GM23338 (cell line): ENCODE results near the gene RNF150. TPM values are rescaled to one million over a fixed set of nuclear protein-coding genes. Genes with fewer than 3 reads are reported as not detected.

Experiments
- ATAC-seq: fragments of 200-7000 bp; cut with Tn5 transposase; 3 replicates; pipeline ENCODE4 v1.9.1; 2020
- DNase-seq: peaks from one replicate; pipeline ENCODE4 v3.0.0-alpha.2; 2015; ENCODE audit warnings: low spot score
- H2AFZ ChIP-seq: fragments of 200-600 bp; sonication (generic); 2 replicates; pipeline ENCODE4 v1.8.0; 2016; ENCODE audit warnings: antibody characterized with exemption, mild to moderate bottlenecking, moderate library complexity
- H3F3A ChIP-seq: fragments of 200-600 bp; sonication (generic); replicated peaks from 2 replicates; pipeline ENCODE4 v1.8.0; 2017; ENCODE audit warnings: antibody characterized with exemption, mixed run types, low read depth
- H3K27ac ChIP-seq: fragments of 200-600 bp; sonication (generic); 2 replicates; pipeline ENCODE4 v1.6.1; 2016; ENCODE audit warnings: low read depth
- H3K27me3 ChIP-seq: fragments of 200-600 bp; sonication (generic); 2 replicates; pipeline ENCODE4 v1.8.0; 2016; ENCODE audit warnings: mild to moderate bottlenecking, mixed run types, moderate library complexity; ENCODE audit not compliant: insufficient read depth
- H3K36me3 ChIP-seq: fragments of 200-600 bp; sonication (generic); 2 replicates; pipeline ENCODE4 v1.8.0; 2016; ENCODE audit warnings: mild to moderate bottlenecking; ENCODE audit not compliant: insufficient read depth
- H3K4me1 ChIP-seq: fragments of 200-600 bp; sonication (generic); 2 replicates; pipeline ENCODE4 v1.8.0; 2016; ENCODE audit warnings: mild to moderate bottlenecking, moderate library complexity; ENCODE audit not compliant: insufficient read depth
- H3K4me2 ChIP-seq: fragments of 200-600 bp; sonication (generic); 2 replicates; pipeline ENCODE4 v1.7.1; 2017; ENCODE audit warnings: mixed run types
- H3K4me3 ChIP-seq: fragments of 200-600 bp; sonication (generic); 2 replicates; pipeline ENCODE4 v1.6.1; 2016; ENCODE audit warnings: mixed run types
- H3K79me2 ChIP-seq: fragments of 200-600 bp; sonication (generic); replicated peaks from 2 replicates; pipeline ENCODE4 v1.8.0; 2017; ENCODE audit warnings: mild to moderate bottlenecking; ENCODE audit not compliant: insufficient read depth
- H3K9me2 ChIP-seq: fragments of 200-600 bp; sonication (generic); 2 replicates; pipeline ENCODE4 v1.8.0; 2017; ENCODE audit not compliant: insufficient read depth
- H4K20me1 ChIP-seq: fragments of 200-600 bp; sonication (generic); replicated peaks from 2 replicates; pipeline ENCODE4 v1.8.0; 2017; ENCODE audit warnings: mild to moderate bottlenecking; ENCODE audit not compliant: insufficient read depth
- H3K27ac Mint-ChIP-seq: 2 replicates; pipeline ENCODE4 v1.8.0; 2020; ENCODE audit warnings: inconsistent platforms, mild to moderate bottlenecking, moderate library complexity, mixed read lengths
- H3K27me3 Mint-ChIP-seq: 3 replicates; pipeline ENCODE4 v1.8.0; 2022; ENCODE audit warnings: low read depth, mild to moderate bottlenecking, moderate library complexity, mixed read lengths, inconsistent platforms; ENCODE audit not compliant: insufficient read depth, poor library complexity
- H3K36me3 Mint-ChIP-seq: 3 replicates; pipeline ENCODE4 v1.8.0; 2021; ENCODE audit warnings: low read depth, mild to moderate bottlenecking, inconsistent platforms, moderate library complexity, mixed read lengths
- H3K4me1 Mint-ChIP-seq: 3 replicates; pipeline ENCODE4 v1.8.0; 2020; ENCODE audit warnings: mild to moderate bottlenecking, inconsistent platforms, mixed read lengths
- H3K4me3 Mint-ChIP-seq: 3 replicates; pipeline ENCODE4 v1.8.0; 2021; ENCODE audit warnings: moderate library complexity, mild to moderate bottlenecking, inconsistent platforms, mixed read lengths
- H3K9me3 Mint-ChIP-seq: 3 replicates; pipeline ENCODE4 v1.8.0; 2020; ENCODE audit warnings: moderate library complexity, mild to moderate bottlenecking, inconsistent platforms, mixed read lengths
- JUNB ChIP-seq: IDR thresholded peaks from one replicate; pipeline ENCODE4 v1.6.1; 2016; ENCODE audit warnings: antibody characterized with exemption; ENCODE audit not compliant: unreplicated experiment
- NANOG ChIP-seq: IDR thresholded peaks from 2 replicates; pipeline ENCODE4 v1.6.1; 2016; ENCODE audit warnings: antibody characterized with exemption, borderline replicate concordance
- polyA plus RNA-seq: library from polyadenylated mRNA; unstranded; fragments of >200 nt; fragmentation: Nextera tagmentation; extraction: Ambion mirVana; gene quantifications from 2 replicates; pipeline ENCODE4 v1.2.1, GENCODE V29; 2016
- total RNA-seq: library from RNA; depleted of rRNA; stranded (reverse); fragments of >200 nt; shearing (Covaris generic); gene quantifications from 2 replicates; pipeline ENCODE4 v1.2.3, GENCODE V29; 2014
- TF ChIP-seq, protein P1 (sequence below): IDR thresholded peaks from one replicate; pipeline ENCODE4 v1.6.1; 2018; ENCODE audit warnings: antibody characterized with exemption; ENCODE audit not compliant: unreplicated experiment
- TF ChIP-seq, protein P2 (sequence below): fragments of 250-450 bp; sonication (Bioruptor Pico); IDR thresholded peaks from 2 replicates; pipeline ENCODE4 v1.5.0; 2020; ENCODE audit warnings: mild to moderate bottlenecking, moderate library complexity

The RNF150 gene
- total and polyA plus RNA-seq, 2 experiments from 2014 or later, result 1.3 to 6.1 TPM

DNA sequence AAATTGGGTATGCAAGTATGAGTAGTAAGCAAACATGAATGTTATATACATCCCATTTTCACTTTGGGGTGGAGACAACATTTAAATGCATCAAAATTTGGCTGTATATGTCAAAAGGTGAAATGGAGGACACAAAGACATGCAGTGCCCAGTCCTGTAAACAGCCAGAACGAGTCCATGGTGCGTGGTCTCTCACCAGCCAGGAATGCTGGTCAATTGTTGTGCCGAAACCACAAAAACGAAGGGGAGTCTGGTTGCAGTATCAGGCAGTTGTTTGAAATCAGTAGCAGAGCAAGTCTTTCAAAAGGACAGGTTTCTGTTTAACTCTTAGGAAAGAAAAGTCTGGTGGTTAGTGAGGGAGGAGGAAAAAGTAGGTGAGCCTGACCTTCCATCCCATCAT, 22.3 kb upstream of the RNF150 start:
- Histone ChIP-seq H3K4me2 (no peak overlapping the region), H2AFZ (no peak overlapping the region), H3K79me2 (no peaks in the 10 kb centered on the region), H3K36me3 (no peaks in the 10 kb centered on the region), H3K27ac (no peak overlapping the region), H3K4me3 (no peak overlapping the region), H4K20me1 (no peaks in the 10 kb centered on the region), H3K9me2 (no peaks in the 10 kb centered on the region), H3K27me3 (no peaks in the 10 kb centered on the region), H3F3A (no peaks in the 10 kb centered on the region), H3K4me1 (no peaks in the 10 kb centered on the region)
- Mint-ChIP-seq H3K36me3 (no peaks in the 10 kb centered on the region), H3K4me1 (no peaks in the 10 kb centered on the region), H3K9me3 (peaks cover 1% of the 10 kb centered on the region; the same call in 1 of the 3 replicates), H3K27me3 (peaks cover 2% of the 10 kb centered on the region), H3K27ac (no peak overlapping the region), H3K4me3 (no peak overlapping the region)
- ATAC-seq, result no peak
- TF ChIP-seq, protein P1, sequence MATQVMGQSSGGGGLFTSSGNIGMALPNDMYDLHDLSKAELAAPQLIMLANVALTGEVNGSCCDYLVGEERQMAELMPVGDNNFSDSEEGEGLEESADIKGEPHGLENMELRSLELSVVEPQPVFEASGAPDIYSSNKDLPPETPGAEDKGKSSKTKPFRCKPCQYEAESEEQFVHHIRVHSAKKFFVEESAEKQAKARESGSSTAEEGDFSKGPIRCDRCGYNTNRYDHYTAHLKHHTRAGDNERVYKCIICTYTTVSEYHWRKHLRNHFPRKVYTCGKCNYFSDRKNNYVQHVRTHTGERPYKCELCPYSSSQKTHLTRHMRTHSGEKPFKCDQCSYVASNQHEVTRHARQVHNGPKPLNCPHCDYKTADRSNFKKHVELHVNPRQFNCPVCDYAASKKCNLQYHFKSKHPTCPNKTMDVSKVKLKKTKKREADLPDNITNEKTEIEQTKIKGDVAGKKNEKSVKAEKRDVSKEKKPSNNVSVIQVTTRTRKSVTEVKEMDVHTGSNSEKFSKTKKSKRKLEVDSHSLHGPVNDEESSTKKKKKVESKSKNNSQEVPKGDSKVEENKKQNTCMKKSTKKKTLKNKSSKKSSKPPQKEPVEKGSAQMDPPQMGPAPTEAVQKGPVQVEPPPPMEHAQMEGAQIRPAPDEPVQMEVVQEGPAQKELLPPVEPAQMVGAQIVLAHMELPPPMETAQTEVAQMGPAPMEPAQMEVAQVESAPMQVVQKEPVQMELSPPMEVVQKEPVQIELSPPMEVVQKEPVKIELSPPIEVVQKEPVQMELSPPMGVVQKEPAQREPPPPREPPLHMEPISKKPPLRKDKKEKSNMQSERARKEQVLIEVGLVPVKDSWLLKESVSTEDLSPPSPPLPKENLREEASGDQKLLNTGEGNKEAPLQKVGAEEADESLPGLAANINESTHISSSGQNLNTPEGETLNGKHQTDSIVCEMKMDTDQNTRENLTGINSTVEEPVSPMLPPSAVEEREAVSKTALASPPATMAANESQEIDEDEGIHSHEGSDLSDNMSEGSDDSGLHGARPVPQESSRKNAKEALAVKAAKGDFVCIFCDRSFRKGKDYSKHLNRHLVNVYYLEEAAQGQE, result no peak
- TF ChIP-seq JUNB, result no peak
- TF ChIP-seq, protein P2, sequence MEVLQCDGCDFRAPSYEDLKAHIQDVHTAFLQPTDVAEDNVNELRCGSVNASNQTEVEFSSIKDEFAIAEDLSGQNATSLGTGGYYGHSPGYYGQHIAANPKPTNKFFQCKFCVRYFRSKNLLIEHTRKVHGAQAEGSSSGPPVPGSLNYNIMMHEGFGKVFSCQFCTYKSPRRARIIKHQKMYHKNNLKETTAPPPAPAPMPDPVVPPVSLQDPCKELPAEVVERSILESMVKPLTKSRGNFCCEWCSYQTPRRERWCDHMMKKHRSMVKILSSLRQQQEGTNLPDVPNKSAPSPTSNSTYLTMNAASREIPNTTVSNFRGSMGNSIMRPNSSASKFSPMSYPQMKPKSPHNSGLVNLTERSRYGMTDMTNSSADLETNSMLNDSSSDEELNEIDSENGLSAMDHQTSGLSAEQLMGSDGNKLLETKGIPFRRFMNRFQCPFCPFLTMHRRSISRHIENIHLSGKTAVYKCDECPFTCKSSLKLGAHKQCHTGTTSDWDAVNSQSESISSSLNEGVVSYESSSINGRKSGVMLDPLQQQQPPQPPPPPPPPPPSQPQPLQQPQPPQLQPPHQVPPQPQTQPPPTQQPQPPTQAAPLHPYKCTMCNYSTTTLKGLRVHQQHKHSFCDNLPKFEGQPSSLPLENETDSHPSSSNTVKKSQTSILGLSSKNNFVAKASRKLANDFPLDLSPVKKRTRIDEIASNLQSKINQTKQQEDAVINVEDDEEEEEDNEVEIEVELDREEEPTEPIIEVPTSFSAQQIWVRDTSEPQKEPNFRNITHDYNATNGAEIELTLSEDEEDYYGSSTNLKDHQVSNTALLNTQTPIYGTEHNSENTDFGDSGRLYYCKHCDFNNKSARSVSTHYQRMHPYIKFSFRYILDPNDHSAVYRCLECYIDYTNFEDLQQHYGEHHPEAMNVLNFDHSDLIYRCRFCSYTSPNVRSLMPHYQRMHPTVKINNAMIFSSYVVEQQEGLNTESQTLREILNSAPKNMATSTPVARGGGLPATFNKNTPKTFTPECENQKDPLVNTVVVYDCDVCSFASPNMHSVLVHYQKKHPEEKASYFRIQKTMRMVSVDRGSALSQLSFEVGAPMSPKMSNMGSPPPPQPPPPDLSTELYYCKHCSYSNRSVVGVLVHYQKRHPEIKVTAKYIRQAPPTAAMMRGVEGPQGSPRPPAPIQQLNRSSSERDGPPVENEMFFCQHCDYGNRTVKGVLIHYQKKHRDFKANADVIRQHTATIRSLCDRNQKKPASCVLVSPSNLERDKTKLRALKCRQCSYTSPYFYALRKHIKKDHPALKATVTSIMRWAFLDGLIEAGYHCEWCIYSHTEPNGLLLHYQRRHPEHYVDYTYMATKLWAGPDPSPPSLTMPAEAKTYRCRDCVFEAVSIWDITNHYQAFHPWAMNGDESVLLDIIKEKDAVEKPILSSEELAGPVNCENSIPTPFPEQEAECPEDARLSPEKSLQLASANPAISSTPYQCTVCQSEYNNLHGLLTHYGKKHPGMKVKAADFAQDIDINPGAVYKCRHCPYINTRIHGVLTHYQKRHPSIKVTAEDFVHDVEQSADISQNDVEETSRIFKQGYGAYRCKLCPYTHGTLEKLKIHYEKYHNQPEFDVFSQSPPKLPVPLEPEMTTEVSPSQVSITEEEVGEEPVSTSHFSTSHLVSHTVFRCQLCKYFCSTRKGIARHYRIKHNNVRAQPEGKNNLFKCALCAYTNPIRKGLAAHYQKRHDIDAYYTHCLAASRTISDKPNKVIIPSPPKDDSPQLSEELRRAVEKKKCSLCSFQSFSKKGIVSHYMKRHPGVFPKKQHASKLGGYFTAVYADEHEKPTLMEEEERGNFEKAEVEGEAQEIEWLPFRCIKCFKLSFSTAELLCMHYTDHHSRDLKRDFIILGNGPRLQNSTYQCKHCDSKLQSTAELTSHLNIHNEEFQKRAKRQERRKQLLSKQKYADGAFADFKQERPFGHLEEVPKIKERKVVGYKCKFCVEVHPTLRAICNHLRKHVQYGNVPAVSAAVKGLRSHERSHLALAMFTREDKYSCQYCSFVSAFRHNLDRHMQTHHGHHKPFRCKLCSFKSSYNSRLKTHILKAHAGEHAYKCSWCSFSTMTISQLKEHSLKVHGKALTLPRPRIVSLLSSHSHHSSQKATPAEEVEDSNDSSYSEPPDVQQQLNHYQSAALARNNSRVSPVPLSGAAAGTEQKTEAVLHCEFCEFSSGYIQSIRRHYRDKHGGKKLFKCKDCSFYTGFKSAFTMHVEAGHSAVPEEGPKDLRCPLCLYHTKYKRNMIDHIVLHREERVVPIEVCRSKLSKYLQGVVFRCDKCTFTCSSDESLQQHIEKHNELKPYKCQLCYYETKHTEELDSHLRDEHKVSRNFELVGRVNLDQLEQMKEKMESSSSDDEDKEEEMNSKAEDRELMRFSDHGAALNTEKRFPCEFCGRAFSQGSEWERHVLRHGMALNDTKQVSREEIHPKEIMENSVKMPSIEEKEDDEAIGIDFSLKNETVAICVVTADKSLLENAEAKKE (CRISPR knock-in tag), result no peak
- TF ChIP-seq NANOG, result no peak
- no peak for DNase-seq
